ENCODE measurements around the gene CTNNA1. TPM values are rescaled to one million over a fixed set of nuclear protein-coding genes. Genes with fewer than 3 reads are reported as not detected.
A peak's percentile ranks its signal among the peaks of the same experiment; 100 is the strongest.

Gene CTNNA1
- total RNA-seq, 1 donor from 2014 or later: 310 TPM

DNA sequence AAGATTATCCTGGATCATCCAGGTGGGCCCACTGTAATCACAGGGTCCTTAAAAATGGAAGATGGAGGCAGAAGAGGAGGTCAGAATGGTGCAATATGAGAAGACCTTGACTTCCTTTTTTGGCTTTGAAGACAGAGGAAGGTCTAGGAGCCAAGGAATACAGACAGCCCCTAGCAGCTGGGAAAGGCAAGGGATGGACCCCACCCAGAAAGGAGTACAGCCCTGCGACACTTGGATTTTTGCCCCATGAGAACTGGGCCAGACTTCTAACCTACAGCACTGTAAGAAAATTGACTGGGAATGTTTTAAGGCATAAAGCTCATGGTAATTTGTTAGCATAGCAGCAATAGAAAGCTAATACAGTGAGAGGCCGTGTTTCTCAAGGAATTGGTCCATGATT is 188.8 kb downstream of the CTNNA1 start:
- H3K4me3 ChIP-seq: no peak overlapping the region
- intact Hi-C loops (cut with DNase I): no loop called here
- H3K27ac ChIP-seq: no peak overlapping the region
- H3K36me3 ChIP-seq: peaks cover 8 to 14% of the 10 kb centered on the region in 2 donors
- DNase-seq (ENCODE audit: low spot score in 2 of 2): no peak
- H3K9me3 ChIP-seq: no peaks in the 10 kb centered on the region
- TF ChIP-seq, protein P1, sequence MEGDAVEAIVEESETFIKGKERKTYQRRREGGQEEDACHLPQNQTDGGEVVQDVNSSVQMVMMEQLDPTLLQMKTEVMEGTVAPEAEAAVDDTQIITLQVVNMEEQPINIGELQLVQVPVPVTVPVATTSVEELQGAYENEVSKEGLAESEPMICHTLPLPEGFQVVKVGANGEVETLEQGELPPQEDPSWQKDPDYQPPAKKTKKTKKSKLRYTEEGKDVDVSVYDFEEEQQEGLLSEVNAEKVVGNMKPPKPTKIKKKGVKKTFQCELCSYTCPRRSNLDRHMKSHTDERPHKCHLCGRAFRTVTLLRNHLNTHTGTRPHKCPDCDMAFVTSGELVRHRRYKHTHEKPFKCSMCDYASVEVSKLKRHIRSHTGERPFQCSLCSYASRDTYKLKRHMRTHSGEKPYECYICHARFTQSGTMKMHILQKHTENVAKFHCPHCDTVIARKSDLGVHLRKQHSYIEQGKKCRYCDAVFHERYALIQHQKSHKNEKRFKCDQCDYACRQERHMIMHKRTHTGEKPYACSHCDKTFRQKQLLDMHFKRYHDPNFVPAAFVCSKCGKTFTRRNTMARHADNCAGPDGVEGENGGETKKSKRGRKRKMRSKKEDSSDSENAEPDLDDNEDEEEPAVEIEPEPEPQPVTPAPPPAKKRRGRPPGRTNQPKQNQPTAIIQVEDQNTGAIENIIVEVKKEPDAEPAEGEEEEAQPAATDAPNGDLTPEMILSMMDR (IDR thresholded peaks at IDR 0.05): no peak
- H3K4me1 ChIP-seq: peaks cover 4 to 6% of the 10 kb centered on the region in 2 donors
- H3K27me3 ChIP-seq: no peaks in the 10 kb centered on the region

DNA sequence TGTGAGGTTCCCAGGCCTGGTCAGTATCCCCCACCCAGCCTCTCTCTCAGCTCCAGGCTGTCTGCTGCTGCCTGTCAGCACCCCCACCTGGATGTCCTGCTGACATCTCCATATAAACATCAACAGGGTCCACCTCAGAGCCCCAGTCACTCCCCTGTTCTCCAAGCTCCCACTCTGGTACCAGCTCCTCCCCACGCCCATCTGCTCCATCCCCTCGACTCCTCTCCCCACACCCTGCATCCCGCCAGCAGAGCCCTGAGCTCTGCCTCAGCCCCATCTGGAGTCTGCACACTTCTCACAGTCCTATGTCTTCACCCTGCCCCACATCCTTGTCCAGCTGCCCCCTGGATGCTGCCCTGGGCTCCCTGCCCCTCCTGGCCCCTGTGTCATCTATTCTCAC is 189.6 kb downstream of the CTNNA1 start:
- Histone ChIP-seq H3K36me3 (peaks cover 12 to 20% of the 10 kb centered on the region in 2 donors), H3K27me3 (no peaks in the 10 kb centered on the region), H3K27ac (no peak overlapping the region), H3K9me3 (no peaks in the 10 kb centered on the region), H3K4me3 (no peak overlapping the region), H3K4me1 (peaks cover 4 to 6% of the 10 kb centered on the region in 2 donors)
- intact Hi-C loops (cut with DNase I): no loop called here
- TF ChIP-seq, protein P1 (IDR thresholded peaks at IDR 0.05): no peak
- no peak for DNase-seq (ENCODE audit: low spot score in 2 of 2)

DNA sequence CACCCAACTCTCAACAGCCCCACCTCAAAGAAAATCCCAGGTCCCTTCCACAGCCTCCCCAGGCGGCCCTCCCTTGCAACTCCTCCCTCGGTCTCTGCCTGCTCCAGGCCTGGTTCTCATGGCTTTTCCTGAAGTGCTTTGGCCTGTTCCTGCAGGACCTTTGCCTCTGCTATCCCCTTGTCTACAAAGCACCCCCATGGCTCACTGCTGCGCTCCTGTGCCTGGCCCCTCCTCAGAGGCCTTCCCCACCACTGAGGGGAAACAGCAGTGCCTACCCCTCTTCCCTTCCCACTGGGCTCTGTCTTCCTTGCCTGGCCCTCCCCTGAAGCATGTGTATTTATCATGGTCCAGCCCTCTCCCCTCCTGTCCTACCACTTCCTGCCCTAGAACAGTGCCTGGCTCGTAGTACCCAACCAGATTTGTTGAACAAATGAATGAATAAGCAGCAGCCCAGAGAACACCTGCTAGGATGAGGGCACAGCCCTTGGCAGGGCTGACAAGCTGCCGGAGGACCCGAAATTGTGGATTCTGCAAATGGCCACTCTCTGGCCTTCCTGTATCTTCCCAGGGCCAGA is 190.5 kb downstream of the CTNNA1 start:
- TF ChIP-seq, protein P1 (IDR thresholded peaks at IDR 0.05): no peak

DNA sequence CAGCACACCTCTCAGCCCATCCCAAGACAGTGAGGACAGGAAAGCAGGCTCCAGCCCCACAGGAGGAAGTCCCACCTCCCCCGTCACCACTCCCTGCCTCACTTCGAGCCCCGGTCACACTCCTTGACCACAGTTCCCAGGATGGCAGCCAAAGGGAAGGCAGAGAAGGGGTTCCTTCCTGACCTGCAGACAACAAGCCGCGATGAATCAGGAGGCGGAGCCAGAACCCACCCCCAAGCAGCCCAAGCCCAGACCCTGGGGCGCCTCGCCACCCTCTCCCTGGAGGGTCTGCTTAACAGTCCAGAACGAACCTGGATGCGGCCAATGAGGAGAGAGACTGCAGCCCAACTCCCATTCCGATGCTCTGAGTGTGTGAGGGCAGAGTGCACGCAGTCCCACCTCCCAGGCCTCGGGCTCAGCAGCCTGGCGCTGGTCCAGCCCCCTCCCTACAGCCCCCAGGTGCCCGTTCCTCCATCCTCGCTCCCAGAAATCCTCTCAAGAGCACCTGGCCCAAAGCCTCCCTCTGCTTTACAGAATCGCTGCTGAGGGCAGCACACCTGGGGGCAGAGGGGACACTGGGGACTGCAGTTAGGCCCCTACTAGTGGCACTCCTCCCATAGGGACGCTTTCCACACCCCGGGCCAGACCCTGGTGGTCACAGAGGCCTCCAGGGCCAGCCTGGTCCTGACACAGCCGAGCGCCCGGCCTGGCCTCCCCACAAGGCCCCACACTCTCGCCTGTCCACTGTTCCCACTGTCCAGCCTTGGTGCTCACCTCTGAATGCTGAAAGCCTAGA is 191.5 kb downstream of the CTNNA1 start:
- Histone ChIP-seq H3K4me1 (peaks cover 4 to 15% of the 10 kb centered on the region in 2 donors), H3K36me3 (peaks cover 10 to 20% of the 10 kb centered on the region in 2 donors), H3K27me3 (no peaks in the 10 kb centered on the region), H3K4me3 (no peak overlapping the region), H3K27ac (no peak overlapping the region), H3K9me3 (no peaks in the 10 kb centered on the region)
- TF ChIP-seq, protein P1 (IDR thresholded peaks at IDR 0.05): no peak
- intact Hi-C loops (cut with DNase I): no loop called here
- peak in 1 of 2 donors; percentile 48 for DNase-seq (ENCODE audit: low spot score in 2 of 2)

More for the DNA sequence above, 190.5 kb downstream of the CTNNA1 start:
- DNase-seq (ENCODE audit: low spot score in 2 of 2): no peak
- Histone ChIP-seq H3K9me3 (no peaks in the 10 kb centered on the region), H3K27ac (no peak overlapping the region), H3K4me3 (no peak overlapping the region), H3K36me3 (peaks cover 12 to 20% of the 10 kb centered on the region in 2 donors), H3K4me1 (peaks cover 4 to 6% of the 10 kb centered on the region in 2 donors), H3K27me3 (no peaks in the 10 kb centered on the region)
- intact Hi-C loops (cut with DNase I): no loop called here

DNA sequence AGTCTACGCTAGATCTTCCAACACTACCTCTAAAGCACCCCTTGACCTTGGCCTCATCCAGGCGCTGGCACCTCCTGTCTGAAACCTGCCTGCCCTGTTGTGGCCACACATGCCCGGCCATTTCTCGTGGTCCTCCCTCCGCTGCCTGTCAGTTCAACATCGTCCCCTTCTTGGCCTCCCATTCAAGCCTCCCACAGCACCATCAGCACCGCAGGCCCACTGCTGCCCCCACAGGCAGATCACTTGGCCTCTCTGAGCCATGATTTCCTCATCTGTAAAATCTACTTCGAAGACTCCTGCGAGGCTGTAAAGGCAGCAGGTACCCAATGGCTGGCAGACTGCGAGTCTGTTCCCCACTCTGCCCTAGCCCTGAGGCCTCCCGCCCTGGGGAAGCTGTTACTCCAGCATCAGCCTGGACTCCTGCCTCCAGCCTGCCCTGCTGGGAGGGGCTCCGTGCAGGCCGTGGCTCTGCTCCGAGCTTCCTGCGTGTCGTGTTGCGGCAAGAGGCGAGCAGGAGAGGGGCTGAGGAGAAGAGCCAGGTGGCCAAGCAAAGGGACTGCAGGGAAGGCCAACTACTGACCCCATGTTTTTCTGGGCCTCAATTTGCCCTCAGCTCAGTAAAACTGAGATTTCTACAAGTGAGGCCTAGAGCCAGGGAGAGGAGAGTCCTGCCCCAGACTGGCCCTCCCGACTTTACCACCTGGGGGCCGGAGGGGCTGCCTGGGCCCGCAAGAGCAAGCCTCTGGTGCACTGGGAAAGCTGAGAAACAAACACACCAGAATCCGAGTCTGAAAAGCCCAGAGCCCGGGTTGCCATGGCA is 192.4 kb downstream of the CTNNA1 start:
- Histone ChIP-seq H3K36me3 (peaks cover 10 to 20% of the 10 kb centered on the region in 2 donors), H3K9me3 (no peaks in the 10 kb centered on the region), H3K4me1 (peaks cover 9 to 24% of the 10 kb centered on the region in 2 donors), H3K27me3 (no peaks in the 10 kb centered on the region), H3K4me3 (no peak overlapping the region), H3K27ac (no peak overlapping the region)
- peak in 1 of 2 donors; percentile 63 for DNase-seq (ENCODE audit: low spot score in 2 of 2)
- TF ChIP-seq, protein P1 (IDR thresholded peaks at IDR 0.05): no peak
- intact Hi-C loops (cut with DNase I): no loop called here

Data from ascending aorta (tissue), 2 donors.